Neural progenitor cell (in vitro differentiated cells): Measurements from ENCODE around the gene GLUL. TPM values are rescaled to one million over a fixed set of nuclear protein-coding genes. Genes with fewer than 3 reads are reported as not detected.
A peak's percentile ranks its signal among the peaks of the same experiment; 100 is the strongest.

Experiments used
- DNase-seq: peaks from one replicate; pipeline ENCODE4 v3.0.0-alpha.2; 2016; ENCODE audit warnings: low spot score
- H2AFZ ChIP-seq: fragments of 200-600 bp; sonication (generic); replicated peaks from 2 replicates; pipeline ENCODE4 v1.6.1; 2016; ENCODE audit warnings: antibody characterized with exemption
- H3F3A ChIP-seq: fragments of 200-600 bp; sonication (generic); 2 replicates; pipeline ENCODE4 v1.6.1; 2016; ENCODE audit warnings: antibody characterized with exemption, low read depth
- H3K27ac ChIP-seq: fragments of 200-600 bp; sonication (generic); 2 replicates; pipeline ENCODE4 v1.5.1; 2016; ENCODE audit warnings: mild to moderate bottlenecking
- H3K27me3 ChIP-seq: fragments of 200-600 bp; sonication (generic); 2 replicates; pipeline ENCODE4 v1.6.1; 2016; ENCODE audit warnings: mild to moderate bottlenecking, moderate library complexity
- H3K36me3 ChIP-seq: fragments of 200-600 bp; sonication (generic); 2 replicates; pipeline ENCODE4 v1.5.1; 2016
- H3K4me1 ChIP-seq: fragments of 200-600 bp; sonication (generic); 2 replicates; pipeline ENCODE4 v1.6.1; 2016; ENCODE audit warnings: mixed run types
- H3K4me2 ChIP-seq: fragments of 200-600 bp; sonication (generic); 2 replicates; pipeline ENCODE4 v1.6.1; 2016
- H3K4me3 ChIP-seq: fragments of 200-600 bp; sonication (generic); 2 replicates; pipeline ENCODE4 v1.5.1; 2016
- H3K79me2 ChIP-seq: fragments of 200-600 bp; sonication (generic); 2 replicates; pipeline ENCODE4 v1.6.1; 2016; ENCODE audit warnings: low read depth
- H3K9ac ChIP-seq: fragments of 200-600 bp; sonication (generic); 2 replicates; pipeline ENCODE4 v1.6.1; 2016
- H3K9me3 ChIP-seq: fragments of 200-600 bp; sonication (generic); 2 replicates; pipeline ENCODE4 v1.5.1; 2016; ENCODE audit warnings: low read depth
- H4K20me1 ChIP-seq: fragments of 200-600 bp; sonication (generic); 2 replicates; pipeline ENCODE4 v1.6.1; 2016; ENCODE audit warnings: low read depth
- H3K27ac Mint-ChIP-seq: 3 replicates; pipeline ENCODE4 v1.8.0; 2021; ENCODE audit warnings: mixed read lengths
- H3K27me3 Mint-ChIP-seq: 2 replicates; pipeline ENCODE4 v1.8.0; 2022; ENCODE audit warnings: low read depth, mild to moderate bottlenecking, inconsistent platforms, moderate library complexity, mixed read lengths; ENCODE audit not compliant: insufficient read depth
- H3K36me3 Mint-ChIP-seq: 3 replicates; pipeline ENCODE4 v1.8.0; 2021; ENCODE audit warnings: mixed read lengths
- H3K4me1 Mint-ChIP-seq: 3 replicates; pipeline ENCODE4 v1.8.0; 2021; ENCODE audit warnings: mixed read lengths
- H3K4me3 Mint-ChIP-seq: 3 replicates; pipeline ENCODE4 v1.8.0; 2021; ENCODE audit warnings: mild to moderate bottlenecking, moderate library complexity, mixed read lengths
- H3K9me3 Mint-ChIP-seq: 3 replicates; pipeline ENCODE4 v1.8.0; 2020; ENCODE audit warnings: mixed read lengths
- EZH2 ChIP-seq: fragments of 200-600 bp; sonication (generic); IDR thresholded peaks from 2 replicates; pipeline ENCODE4 v1.6.1; 2017; ENCODE audit warnings: antibody characterized with exemption, mild to moderate bottlenecking, moderate library complexity
- EZH2phosphoT487 ChIP-seq: fragments of 200-600 bp; sonication (generic); IDR thresholded peaks from 2 replicates; pipeline ENCODE4 v1.6.1; 2017; ENCODE audit warnings: antibody characterized with exemption
- total RNA-seq: library from RNA; depleted of rRNA; stranded (reverse); fragments of >200 nt; gene quantifications from 2 replicates; pipeline ENCODE4 v1.2.3, GENCODE V29; 2015; ENCODE audit warnings: low replicate concordance
- TF ChIP-seq, protein P1 (sequence below): fragments of 200-600 bp; sonication (generic); IDR thresholded peaks from 2 replicates; pipeline ENCODE4 v1.5.1; 2017; ENCODE audit warnings: antibody characterized with exemption, mild to moderate bottlenecking

The GLUL gene
- total RNA-seq, 1 donor from 2014 or later = 428 TPM

DNA sequence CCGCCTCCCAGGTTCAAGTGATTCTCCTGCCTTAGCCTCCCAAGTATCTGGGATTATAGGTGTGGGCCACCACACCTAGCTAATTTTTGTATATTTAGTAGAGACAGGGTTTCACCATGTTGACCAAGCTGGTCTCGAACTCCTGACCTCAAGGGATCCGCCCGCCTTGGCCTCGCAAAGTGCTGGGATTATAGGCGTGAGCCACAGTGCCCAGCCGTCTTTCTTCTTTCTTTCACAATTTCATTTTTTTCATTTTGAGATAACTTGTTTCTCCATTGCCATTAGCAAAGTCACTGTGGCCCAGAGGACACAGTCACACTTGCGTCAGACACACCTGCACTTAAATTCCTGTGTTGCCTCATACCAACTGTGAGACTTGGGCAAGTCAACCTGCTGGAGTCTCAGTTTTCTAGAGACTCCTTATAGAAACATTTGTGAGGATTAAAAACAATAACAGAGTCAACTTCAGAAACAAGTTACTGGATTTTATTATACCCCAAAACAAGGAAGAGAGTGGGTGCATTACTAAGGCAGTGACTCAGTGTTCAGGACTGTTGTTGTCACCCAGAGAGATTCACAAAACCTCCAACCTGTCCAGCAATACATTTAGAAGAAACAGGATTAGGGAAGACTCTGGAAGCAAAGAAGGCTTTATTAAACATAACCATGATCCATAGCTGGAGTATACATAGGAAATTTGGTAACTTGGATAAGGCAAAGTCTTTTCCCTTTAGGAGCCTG, 6.2 kb upstream of the GLUL start:
- Histone ChIP-seq H3K36me3 (no peaks in the 10 kb centered on the region), H4K20me1 (no peaks in the 10 kb centered on the region), H3K9me3 (no peaks in the 10 kb centered on the region), H3K27me3 (no peaks in the 10 kb centered on the region), H2AFZ (no peak overlapping the region), H3K79me2 (peaks cover 5% of the 10 kb centered on the region), H3F3A (peaks cover 7% of the 10 kb centered on the region), H3K9ac (no peak overlapping the region), H3K4me2 (no peak overlapping the region), H3K27ac (no peak overlapping the region), H3K4me3 (no peak overlapping the region), H3K4me1 (peaks cover 24% of the 10 kb centered on the region)
- H3K4me1 Mint-ChIP-seq = peaks cover 29% of the 10 kb centered on the region
- no peak overlapping the region for H3K4me3 Mint-ChIP-seq
- peaks cover 4% of the 10 kb centered on the region for H3K27me3 Mint-ChIP-seq
- no peak overlapping the region for H3K27ac Mint-ChIP-seq
- peaks cover under 1% of the 10 kb centered on the region for H3K9me3 Mint-ChIP-seq
- TF ChIP-seq, protein P1, sequence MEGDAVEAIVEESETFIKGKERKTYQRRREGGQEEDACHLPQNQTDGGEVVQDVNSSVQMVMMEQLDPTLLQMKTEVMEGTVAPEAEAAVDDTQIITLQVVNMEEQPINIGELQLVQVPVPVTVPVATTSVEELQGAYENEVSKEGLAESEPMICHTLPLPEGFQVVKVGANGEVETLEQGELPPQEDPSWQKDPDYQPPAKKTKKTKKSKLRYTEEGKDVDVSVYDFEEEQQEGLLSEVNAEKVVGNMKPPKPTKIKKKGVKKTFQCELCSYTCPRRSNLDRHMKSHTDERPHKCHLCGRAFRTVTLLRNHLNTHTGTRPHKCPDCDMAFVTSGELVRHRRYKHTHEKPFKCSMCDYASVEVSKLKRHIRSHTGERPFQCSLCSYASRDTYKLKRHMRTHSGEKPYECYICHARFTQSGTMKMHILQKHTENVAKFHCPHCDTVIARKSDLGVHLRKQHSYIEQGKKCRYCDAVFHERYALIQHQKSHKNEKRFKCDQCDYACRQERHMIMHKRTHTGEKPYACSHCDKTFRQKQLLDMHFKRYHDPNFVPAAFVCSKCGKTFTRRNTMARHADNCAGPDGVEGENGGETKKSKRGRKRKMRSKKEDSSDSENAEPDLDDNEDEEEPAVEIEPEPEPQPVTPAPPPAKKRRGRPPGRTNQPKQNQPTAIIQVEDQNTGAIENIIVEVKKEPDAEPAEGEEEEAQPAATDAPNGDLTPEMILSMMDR = no peak
- no peak for TF ChIP-seq EZH2phosphoT487
- no peak for TF ChIP-seq EZH2
- no peaks in the 10 kb centered on the region for H3K36me3 Mint-ChIP-seq
- DNase-seq = no peak

DNA sequence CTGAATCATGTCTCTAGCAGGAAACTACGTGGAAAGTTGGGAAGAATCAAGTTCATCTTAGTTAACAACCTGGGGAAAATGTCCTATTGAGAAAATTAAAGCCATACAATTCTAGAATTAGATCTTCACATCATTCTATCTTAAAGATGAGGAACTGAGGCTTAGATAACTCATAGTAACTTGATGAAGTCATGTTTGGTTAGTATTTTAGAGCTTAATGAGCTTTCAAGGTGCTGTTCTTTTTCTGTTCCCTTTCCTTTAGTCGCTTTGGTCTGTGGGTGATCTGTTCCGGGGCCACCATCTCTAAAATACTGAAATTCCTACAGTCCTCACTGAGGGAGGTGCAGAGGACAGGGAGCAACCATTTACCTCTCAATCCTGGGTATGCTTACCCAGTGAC, 4.3 kb upstream of the GLUL start:
- H3K9me3 Mint-ChIP-seq = no peaks in the 10 kb centered on the region
- Histone ChIP-seq H4K20me1 (peaks cover 6% of the 10 kb centered on the region), H3K79me2 (peaks cover 23% of the 10 kb centered on the region), H3K36me3 (no peaks in the 10 kb centered on the region), H3K9me3 (no peaks in the 10 kb centered on the region), H3K27me3 (no peaks in the 10 kb centered on the region), H3K4me3 (no peak overlapping the region), H3K27ac (no peak overlapping the region), H3F3A (peaks cover 11% of the 10 kb centered on the region), H2AFZ (no peak overlapping the region), H3K9ac (no peak overlapping the region), H3K4me1 (peaks cover 31% of the 10 kb centered on the region), H3K4me2 (no peak overlapping the region)
- peaks cover 2% of the 10 kb centered on the region for H3K36me3 Mint-ChIP-seq
- no peak overlapping the region for H3K27ac Mint-ChIP-seq
- TF ChIP-seq, protein P1 = no peak
- TF ChIP-seq EZH2 (no peak), EZH2phosphoT487 (no peak)
- DNase-seq = no peak
- peaks cover 4% of the 10 kb centered on the region for H3K27me3 Mint-ChIP-seq
- no peak overlapping the region for H3K4me3 Mint-ChIP-seq
- peaks cover 34% of the 10 kb centered on the region for H3K4me1 Mint-ChIP-seq

DNA sequence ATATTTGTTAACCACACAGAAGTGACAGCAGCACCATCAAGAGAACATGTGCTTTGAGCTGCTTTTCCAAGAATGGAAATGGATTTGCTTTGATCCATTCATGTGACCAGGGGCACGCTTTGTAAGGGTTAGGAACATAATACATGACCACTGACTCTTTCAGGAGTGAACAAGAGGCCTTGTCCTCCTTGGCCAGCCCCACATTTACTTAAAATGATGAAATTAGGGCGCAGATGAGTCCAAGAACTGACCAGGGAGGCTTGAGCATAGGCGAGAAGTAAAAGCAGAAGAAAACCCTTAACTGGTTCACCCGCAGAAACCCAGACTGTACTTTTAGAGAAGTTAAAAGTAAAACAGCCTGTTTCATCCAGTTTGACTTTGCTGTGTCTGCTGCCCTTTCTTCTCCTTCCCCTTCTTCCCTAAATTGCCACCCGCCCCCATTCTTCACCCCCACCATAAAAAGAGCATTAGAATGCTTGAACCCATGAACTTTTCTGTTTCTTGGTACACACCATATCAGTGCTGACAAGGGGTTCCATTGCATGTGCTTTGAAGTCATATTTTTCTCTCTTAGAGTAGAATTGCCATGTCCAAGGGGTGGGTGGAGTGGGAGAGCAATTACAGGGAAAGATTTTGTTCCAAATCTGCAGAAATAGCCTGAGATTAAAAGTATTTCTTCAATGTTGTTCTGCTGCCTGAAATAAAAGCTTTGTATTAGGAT, 2.6 kb upstream of the GLUL start:
- peaks cover 25% of the 10 kb centered on the region for H3F3A ChIP-seq
- peaks cover 32% of the 10 kb centered on the region for H3K4me1 ChIP-seq
- TF ChIP-seq EZH2phosphoT487 = no peak
- TF ChIP-seq EZH2 = no peak
- TF ChIP-seq, protein P1 = no peak
- H3K4me3 Mint-ChIP-seq = peak overlapping the region; percentile 8
- no peaks in the 10 kb centered on the region for H3K27me3 ChIP-seq
- H3K9me3 ChIP-seq = no peaks in the 10 kb centered on the region
- peaks cover 5% of the 10 kb centered on the region for H3K27me3 Mint-ChIP-seq
- peaks cover 23% of the 10 kb centered on the region for H4K20me1 ChIP-seq
- no peaks in the 10 kb centered on the region for H3K9me3 Mint-ChIP-seq
- H3K36me3 Mint-ChIP-seq = peaks cover 11% of the 10 kb centered on the region
- H3K27ac ChIP-seq = no peak overlapping the region
- H3K4me3 ChIP-seq = no peak overlapping the region
- H3K4me1 Mint-ChIP-seq = peaks cover 38% of the 10 kb centered on the region
- H3K79me2 ChIP-seq = peaks cover 40% of the 10 kb centered on the region
- no peak overlapping the region for H3K9ac ChIP-seq
- H3K27ac Mint-ChIP-seq = no peak overlapping the region
- H3K36me3 ChIP-seq = no peaks in the 10 kb centered on the region
- DNase-seq = no peak
- H2AFZ ChIP-seq = no peak overlapping the region
- H3K4me2 ChIP-seq = no peak overlapping the region
